A673 (cell line): ENCODE measurements around the gene ANO2. TPM values are rescaled to one million over a fixed set of nuclear protein-coding genes. Genes with fewer than 3 reads are reported as not detected.

Experiments
- BruUV-seq: library from RNA; stranded (reverse); fragments of 400-500 nt; replicated peaks from 2 replicates; lab custom pipeline; 2021; lab: Mats Ljungman, UMichigan
- CTCF ChIA-PET: fragments of 300-600 bp; sonication (Branson Sonifier 250); formaldehyde crosslinking; loops from one replicate; lab custom pipeline; 2022; ENCODE audit warnings: antibody characterized with exemption; lab: Charles Lee
- POLR2A ChIA-PET: fragments of 300-600 bp; sonication (Branson Sonifier 250); formaldehyde crosslinking; loops from one replicate; lab custom pipeline; 2022; ENCODE audit warnings: antibody characterized with exemption; ENCODE audit not compliant: low non-redundant PET; lab: Charles Lee
- DNase-seq: peaks from one replicate; pipeline ENCODE4 v3.0.0-alpha.2; 2015; ENCODE audit warnings: low spot score
- H3K27ac ChIP-seq: fragments of 200-600 bp; sonication (generic); 2 replicates; pipeline ENCODE4 v1.5.1; 2016; ENCODE audit warnings: mixed run types, low read depth, mild to moderate bottlenecking, mixed read lengths, antibody characterized with exemption, low read length; ENCODE audit not compliant: poor library complexity, severe bottlenecking
- H3K27me3 ChIP-seq: fragments of 200-600 bp; sonication (generic); replicated peaks from 2 replicates; pipeline ENCODE4 v1.6.1; 2017; ENCODE audit warnings: mixed run types, low read depth, mild to moderate bottlenecking, mixed read lengths, antibody characterized with exemption, low read length; ENCODE audit not compliant: insufficient read depth, poor library complexity
- H3K36me3 ChIP-seq: fragments of 200-600 bp; sonication (generic); 2 replicates; pipeline ENCODE4 v1.6.1; 2016; ENCODE audit warnings: mixed run types, mild to moderate bottlenecking, mixed read lengths, antibody characterized with exemption, low read length; ENCODE audit not compliant: insufficient read depth, poor library complexity, severe bottlenecking
- H3K4me1 ChIP-seq: fragments of 200-600 bp; sonication (generic); 2 replicates; pipeline ENCODE4 v1.6.1; 2017; ENCODE audit warnings: mixed run types, mild to moderate bottlenecking, mixed read lengths, antibody characterized with exemption, low read length; ENCODE audit not compliant: insufficient read depth, poor library complexity, severe bottlenecking
- H3K4me3 ChIP-seq: fragments of 200-600 bp; sonication (generic); 2 replicates; pipeline ENCODE4 v1.5.1; 2016; ENCODE audit warnings: low read depth, mixed run types, mild to moderate bottlenecking, mixed read lengths, low read length; ENCODE audit not compliant: poor library complexity, severe bottlenecking
- H3K9me3 ChIP-seq: fragments of 200-600 bp; sonication (generic); 2 replicates; pipeline ENCODE4 v1.6.1; 2016; ENCODE audit warnings: mixed run types, low read depth, mild to moderate bottlenecking, mixed read lengths, antibody characterized with exemption, low read length; ENCODE audit not compliant: poor library complexity, severe bottlenecking
- CTCF ChIP-seq: fragments of 300-800, 200-600 bp; sonication (generic); conservative IDR thresholded peaks from 2 replicates; pipeline ENCODE4 v1.5.1; 2017; ENCODE audit warnings: low read depth, mild to moderate bottlenecking, antibody characterized with exemption, low read length, moderate library complexity, mixed read lengths
- EZH2 ChIP-seq: fragments of 200-600 bp; sonication (generic); IDR thresholded peaks from 2 replicates; pipeline ENCODE4 v1.6.1; 2017; ENCODE audit warnings: borderline replicate concordance, low read depth, mild to moderate bottlenecking, mixed read lengths, antibody characterized with exemption, low read length; ENCODE audit not compliant: poor library complexity, severe bottlenecking
- intact Hi-C: fragments of 100-400 bp; cut with micrococcal nuclease; formaldehyde crosslinking; loops from one replicate; pipeline ENCODE4 v1.10.0; 2022; ENCODE audit not compliant: unreplicated experiment
- total RNA-seq: library from RNA; stranded (reverse); gene quantifications from 2 replicates; pipeline ENCODE4 v1.2.3, GENCODE V29; 2021

ANO2 gene
- total RNA-seq, 1 experiment from 2014 or later: not detected

- no peaks in the 10 kb centered on the region for H3K4me1 ChIP-seq
- no peaks in the 10 kb centered on the region for H3K36me3 ChIP-seq
- H3K4me3 ChIP-seq: no peak overlapping the region
- peaks cover 28% of the 10 kb centered on the region for H3K27me3 ChIP-seq
- intact Hi-C loops: no loop called here
- ChIA-PET CTCF (no interaction called here), POLR2A (no interaction called here)
- BruUV-seq: no TSS peak
- DNase-seq: no peak
- no peaks in the 10 kb centered on the region for H3K9me3 ChIP-seq
- TF ChIP-seq CTCF: no peak
- TF ChIP-seq EZH2: no peak
- no peak overlapping the region for H3K27ac ChIP-seq
Measured at GRCh38 chr12:5905757-5906156, 39.3 kb downstream of the ANO2 start.

GRCh38 chr12:5904969-5905368 lies 40.1 kb downstream of the ANO2 start:
- H3K27ac ChIP-seq: no peak overlapping the region
- H3K27me3 ChIP-seq: peaks cover 30% of the 10 kb centered on the region
- intact Hi-C loops: no loop called here
- H3K9me3 ChIP-seq: no peaks in the 10 kb centered on the region
- H3K4me1 ChIP-seq: no peaks in the 10 kb centered on the region
- TF ChIP-seq CTCF (no peak), EZH2 (no peak)
- ChIA-PET POLR2A (no interaction called here), CTCF (interaction anchor here (0.6 kb wide), 1 partner anchor 160 kb away, joined by 4 read pairs; no protein-coding TSS in a partner anchor)
- no peak overlapping the region for H3K4me3 ChIP-seq
- no peaks in the 10 kb centered on the region for H3K36me3 ChIP-seq
- DNase-seq: no peak
- BruUV-seq: no TSS peak

GRCh38 chr12:5904441-5904840 lies 40.6 kb downstream of the ANO2 start:
- Histone ChIP-seq H3K9me3 (no peaks in the 10 kb centered on the region), H3K27ac (no peak overlapping the region), H3K36me3 (no peaks in the 10 kb centered on the region), H3K4me3 (no peak overlapping the region), H3K27me3 (peaks cover 32% of the 10 kb centered on the region), H3K4me1 (no peaks in the 10 kb centered on the region)
- intact Hi-C loops: no loop called here
- ChIA-PET CTCF (interaction anchor here (0.6 kb wide), 1 partner anchor 159 kb away, joined by 4 read pairs; no protein-coding TSS in a partner anchor), POLR2A (no interaction called here)
- no peak for DNase-seq
- no peak for TF ChIP-seq CTCF
- TF ChIP-seq EZH2: no peak
- BruUV-seq: no TSS peak
